Measurements from ENCODE around the gene HHIP.

DNA sequence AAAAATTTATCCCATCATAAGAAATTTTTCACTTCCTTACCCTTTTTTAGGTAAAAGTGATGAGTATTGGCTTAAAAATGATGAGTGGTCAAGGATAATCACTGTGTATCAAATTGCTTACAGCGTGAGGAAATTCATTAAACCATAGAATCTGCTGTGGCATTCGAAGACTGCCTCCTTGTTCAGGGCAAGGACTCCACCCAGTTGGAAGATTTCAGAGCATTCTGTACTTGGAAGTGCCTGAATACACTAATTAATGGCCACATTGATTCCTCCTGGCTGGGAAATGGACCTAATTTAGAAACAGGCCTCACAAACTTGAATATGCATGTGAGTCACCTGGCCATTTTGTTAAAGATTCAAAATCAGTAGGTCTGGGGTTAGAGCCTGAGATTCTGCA is 83.2 kb downstream of the HHIP start:
- TF ChIP-seq, protein P1, sequence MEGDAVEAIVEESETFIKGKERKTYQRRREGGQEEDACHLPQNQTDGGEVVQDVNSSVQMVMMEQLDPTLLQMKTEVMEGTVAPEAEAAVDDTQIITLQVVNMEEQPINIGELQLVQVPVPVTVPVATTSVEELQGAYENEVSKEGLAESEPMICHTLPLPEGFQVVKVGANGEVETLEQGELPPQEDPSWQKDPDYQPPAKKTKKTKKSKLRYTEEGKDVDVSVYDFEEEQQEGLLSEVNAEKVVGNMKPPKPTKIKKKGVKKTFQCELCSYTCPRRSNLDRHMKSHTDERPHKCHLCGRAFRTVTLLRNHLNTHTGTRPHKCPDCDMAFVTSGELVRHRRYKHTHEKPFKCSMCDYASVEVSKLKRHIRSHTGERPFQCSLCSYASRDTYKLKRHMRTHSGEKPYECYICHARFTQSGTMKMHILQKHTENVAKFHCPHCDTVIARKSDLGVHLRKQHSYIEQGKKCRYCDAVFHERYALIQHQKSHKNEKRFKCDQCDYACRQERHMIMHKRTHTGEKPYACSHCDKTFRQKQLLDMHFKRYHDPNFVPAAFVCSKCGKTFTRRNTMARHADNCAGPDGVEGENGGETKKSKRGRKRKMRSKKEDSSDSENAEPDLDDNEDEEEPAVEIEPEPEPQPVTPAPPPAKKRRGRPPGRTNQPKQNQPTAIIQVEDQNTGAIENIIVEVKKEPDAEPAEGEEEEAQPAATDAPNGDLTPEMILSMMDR (IDR thresholded peaks at IDR 0.05; ENCODE audit: low read length): no peak
- no peak for TF ChIP-seq EZH2 (IDR thresholded peaks at IDR 0.05; ENCODE audit: borderline replicate concordance, low read length)
